Measurements from ENCODE around the gene HEPHL1.

The HEPHL1 gene

DNA sequence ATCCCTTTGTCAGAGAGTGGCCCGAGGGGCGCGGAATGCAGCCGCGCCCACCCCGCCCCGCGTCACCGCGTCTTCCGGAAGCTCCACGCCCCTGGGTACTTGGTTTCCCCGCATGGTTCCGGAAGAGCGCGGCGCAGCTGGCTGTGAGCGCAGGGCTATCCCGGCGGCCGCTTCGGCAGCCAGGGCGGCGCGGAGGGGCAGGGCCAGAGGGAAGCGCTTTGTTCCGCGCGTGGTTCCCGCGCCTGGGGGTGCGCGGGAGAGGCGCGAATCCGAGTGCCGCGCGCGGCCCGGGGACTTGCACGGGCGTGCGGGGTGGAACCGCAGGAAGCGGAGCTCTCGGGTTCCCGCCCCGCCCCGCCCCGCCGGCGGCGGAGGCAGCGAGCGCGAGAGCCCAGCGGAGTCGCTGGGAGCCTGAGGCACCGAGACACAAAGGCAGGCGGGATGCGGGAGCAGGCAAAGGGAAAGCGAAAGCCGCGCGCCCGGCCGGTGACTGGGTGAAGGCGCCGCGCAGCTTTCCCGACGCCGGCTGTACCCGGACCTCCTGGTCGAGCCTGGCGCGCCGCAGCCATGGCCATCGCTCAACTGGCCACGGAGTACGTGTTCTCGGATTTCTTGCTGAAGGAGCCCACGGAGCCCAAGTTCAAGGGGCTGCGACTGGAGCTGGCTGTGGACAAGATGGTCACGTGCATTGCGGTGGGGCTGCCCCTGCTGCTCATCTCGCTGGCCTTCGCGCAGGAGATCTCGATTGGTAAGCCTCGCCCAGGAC is 107.8 kb downstream of the HEPHL1 start, which contains the start of gene PANX1:
Gene PANX1 (plus strand): TSS at position 96 of the 766 bp plus-strand sequence. CDS start 472 bp downstream, at position 568.
- TF ChIP-seq FOXP2 (optimal IDR thresholded peaks at IDR 0.05; ENCODE audit: borderline replicate concordance, extremely low read depth, extremely low read length, insufficient read depth) (peak; percentile 44), TAF1 (IDR thresholded peaks at IDR 0.05; ENCODE audit: borderline replicate concordance, insufficient read depth, low read length) (0 out of 2 replicates have a peak, but pooled peaks have one; percentile 66), SIN3A (IDR thresholded peaks at IDR 0.05; ENCODE audit: borderline replicate concordance, insufficient read depth, low read length) (peak; percentile 1; the same call in 1 of the 2 replicates), POLR2AphosphoS5 (IDR thresholded peaks at IDR 0.05; ENCODE audit: low read depth, low read length) (peak; percentile 59)
- TF ChIP-seq, protein P1, sequence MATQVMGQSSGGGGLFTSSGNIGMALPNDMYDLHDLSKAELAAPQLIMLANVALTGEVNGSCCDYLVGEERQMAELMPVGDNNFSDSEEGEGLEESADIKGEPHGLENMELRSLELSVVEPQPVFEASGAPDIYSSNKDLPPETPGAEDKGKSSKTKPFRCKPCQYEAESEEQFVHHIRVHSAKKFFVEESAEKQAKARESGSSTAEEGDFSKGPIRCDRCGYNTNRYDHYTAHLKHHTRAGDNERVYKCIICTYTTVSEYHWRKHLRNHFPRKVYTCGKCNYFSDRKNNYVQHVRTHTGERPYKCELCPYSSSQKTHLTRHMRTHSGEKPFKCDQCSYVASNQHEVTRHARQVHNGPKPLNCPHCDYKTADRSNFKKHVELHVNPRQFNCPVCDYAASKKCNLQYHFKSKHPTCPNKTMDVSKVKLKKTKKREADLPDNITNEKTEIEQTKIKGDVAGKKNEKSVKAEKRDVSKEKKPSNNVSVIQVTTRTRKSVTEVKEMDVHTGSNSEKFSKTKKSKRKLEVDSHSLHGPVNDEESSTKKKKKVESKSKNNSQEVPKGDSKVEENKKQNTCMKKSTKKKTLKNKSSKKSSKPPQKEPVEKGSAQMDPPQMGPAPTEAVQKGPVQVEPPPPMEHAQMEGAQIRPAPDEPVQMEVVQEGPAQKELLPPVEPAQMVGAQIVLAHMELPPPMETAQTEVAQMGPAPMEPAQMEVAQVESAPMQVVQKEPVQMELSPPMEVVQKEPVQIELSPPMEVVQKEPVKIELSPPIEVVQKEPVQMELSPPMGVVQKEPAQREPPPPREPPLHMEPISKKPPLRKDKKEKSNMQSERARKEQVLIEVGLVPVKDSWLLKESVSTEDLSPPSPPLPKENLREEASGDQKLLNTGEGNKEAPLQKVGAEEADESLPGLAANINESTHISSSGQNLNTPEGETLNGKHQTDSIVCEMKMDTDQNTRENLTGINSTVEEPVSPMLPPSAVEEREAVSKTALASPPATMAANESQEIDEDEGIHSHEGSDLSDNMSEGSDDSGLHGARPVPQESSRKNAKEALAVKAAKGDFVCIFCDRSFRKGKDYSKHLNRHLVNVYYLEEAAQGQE (IDR thresholded peaks at IDR 0.05; ENCODE audit: insufficient read depth in 1 of 2, low read depth in 2 of 2, low read length in 2 of 2) = 0 out of 4 replicates have a peak, but pooled peaks of 1 of the 2 experiments have one; percentile 23

DNA sequence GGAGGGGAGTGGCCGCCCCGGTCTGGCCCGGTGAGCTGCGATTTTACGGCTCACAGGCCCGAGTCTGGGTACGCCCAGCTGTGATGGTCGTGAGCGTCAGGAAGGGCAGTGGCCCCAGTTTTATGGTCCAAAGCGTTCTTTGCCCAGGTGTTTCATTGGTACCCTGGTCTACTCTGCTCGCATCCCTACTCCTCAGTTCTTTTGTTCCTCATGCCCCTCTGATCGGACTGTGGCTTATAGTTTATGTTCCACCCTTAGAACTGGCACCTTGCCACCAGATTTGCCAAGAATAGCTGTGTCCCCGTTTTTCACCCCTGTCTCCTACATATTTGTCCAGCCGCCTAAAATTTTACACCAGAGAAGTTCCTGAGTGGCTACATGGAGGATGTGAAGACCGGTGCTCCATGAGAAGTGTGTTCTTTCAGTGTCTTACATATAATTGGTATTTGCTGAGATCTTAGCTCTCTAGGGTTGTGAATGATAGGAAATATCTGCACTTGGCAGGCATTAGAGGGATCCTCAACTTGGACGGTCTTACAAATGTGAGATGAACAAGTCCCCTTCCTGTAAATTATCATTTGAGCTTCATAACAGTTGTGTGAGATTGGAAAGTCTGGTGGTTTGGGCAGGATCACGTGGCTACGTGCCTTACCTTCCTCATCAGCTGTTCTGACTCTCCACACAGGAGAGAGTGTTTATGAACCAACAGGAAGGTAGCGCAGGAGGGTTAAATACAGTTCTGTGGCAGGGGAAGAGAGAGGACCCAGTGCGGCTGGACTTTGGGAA is 108.6 kb downstream of the HEPHL1 start:
- TF ChIP-seq, protein P1 (IDR thresholded peaks at IDR 0.05; ENCODE audit: insufficient read depth in 1 of 2, low read depth in 2 of 2, low read length in 2 of 2) = no peak
- TF ChIP-seq POLR2AphosphoS5 (IDR thresholded peaks at IDR 0.05; ENCODE audit: low read depth, low read length) (no peak), SIN3A (IDR thresholded peaks at IDR 0.05; ENCODE audit: borderline replicate concordance, insufficient read depth, low read length) (no peak), FOXP2 (optimal IDR thresholded peaks at IDR 0.05; ENCODE audit: borderline replicate concordance, extremely low read depth, extremely low read length, insufficient read depth) (no peak), TAF1 (IDR thresholded peaks at IDR 0.05; ENCODE audit: borderline replicate concordance, insufficient read depth, low read length) (no peak)

DNA sequence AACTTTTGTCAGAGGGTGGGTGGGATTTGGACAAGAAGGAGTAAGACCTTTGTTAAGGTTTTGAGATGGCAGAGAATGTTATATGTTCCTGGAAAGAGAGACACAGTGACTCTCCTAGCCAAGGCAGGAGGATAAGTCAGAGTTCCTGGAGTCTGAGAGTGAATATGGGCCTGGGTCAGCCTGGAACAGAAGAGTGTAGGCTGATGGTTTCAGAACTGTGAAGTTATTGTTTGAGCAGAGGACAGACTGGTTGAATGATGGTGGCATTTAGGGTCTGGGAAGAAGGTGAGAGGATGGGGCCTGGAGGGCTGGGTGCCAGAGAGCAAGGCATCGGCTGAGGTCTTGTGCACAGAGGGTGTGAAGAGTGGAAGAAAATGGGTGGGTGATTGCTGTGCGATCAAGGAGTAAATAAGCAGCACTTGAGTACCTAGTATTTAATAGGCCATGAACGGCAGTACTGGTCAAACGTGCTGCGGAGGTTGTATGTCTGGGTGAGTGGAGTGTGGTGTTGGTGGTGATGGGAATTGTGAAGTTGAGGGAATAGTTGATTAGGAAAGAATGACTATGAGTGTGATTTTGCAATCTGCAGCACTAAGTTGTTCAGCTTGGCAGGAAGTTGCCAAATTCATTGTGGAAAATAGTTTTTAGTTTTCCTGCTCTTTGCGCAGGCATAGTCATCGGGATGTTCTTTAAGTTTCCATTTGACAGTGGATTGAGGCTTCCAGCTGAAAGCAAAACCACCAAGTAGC is 109.3 kb downstream of the HEPHL1 start:
- TF ChIP-seq, protein P1 (IDR thresholded peaks at IDR 0.05; ENCODE audit: insufficient read depth in 1 of 2, low read depth in 2 of 2, low read length in 2 of 2) = no peak
- TF ChIP-seq FOXP2 (optimal IDR thresholded peaks at IDR 0.05; ENCODE audit: borderline replicate concordance, extremely low read depth, extremely low read length, insufficient read depth) = no peak
- TF ChIP-seq TAF1 (IDR thresholded peaks at IDR 0.05; ENCODE audit: borderline replicate concordance, insufficient read depth, low read length) = no peak
- no peak for TF ChIP-seq POLR2AphosphoS5 (IDR thresholded peaks at IDR 0.05; ENCODE audit: low read depth, low read length)
- TF ChIP-seq SIN3A (IDR thresholded peaks at IDR 0.05; ENCODE audit: borderline replicate concordance, insufficient read depth, low read length) = no peak

DNA sequence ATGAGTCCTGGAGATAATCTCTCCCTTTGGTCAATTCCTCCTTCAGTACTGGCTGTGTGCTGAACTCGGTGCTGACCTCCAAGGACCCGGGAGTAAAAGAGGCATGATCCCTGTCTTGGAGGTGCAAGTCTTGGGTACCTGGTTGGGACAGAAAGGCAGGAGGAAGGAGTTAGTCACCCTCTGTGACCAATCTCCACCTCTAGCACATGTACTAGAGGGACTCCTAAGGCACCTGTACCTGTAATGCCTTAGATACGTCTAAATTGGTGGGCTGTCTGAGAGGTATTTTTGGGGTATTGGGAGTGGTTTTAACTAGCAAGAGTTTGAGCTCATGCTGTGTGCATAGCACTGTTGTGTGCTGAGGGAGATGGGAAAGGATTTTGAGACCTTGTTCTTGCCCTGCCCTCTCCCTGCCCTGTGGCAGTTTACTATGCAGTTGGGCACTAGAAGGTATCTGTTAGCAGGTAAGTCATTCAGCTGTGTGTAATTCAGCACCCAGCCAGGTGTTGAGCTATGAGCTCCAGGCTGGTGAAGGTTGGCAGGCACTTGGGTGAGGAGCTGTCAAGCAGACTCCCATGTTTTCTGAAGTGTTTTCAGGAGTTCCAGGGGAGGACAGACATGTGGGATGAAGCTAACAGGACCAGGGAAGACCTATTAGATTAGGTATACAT is 110.0 kb downstream of the HEPHL1 start:
- TF ChIP-seq, protein P1 (IDR thresholded peaks at IDR 0.05; ENCODE audit: insufficient read depth in 1 of 2, low read depth in 2 of 2, low read length in 2 of 2) = no peak
- TF ChIP-seq TAF1 (IDR thresholded peaks at IDR 0.05; ENCODE audit: borderline replicate concordance, insufficient read depth, low read length) (no peak), SIN3A (IDR thresholded peaks at IDR 0.05; ENCODE audit: borderline replicate concordance, insufficient read depth, low read length) (no peak), POLR2AphosphoS5 (IDR thresholded peaks at IDR 0.05; ENCODE audit: low read depth, low read length) (no peak), FOXP2 (optimal IDR thresholded peaks at IDR 0.05; ENCODE audit: borderline replicate concordance, extremely low read depth, extremely low read length, insufficient read depth) (no peak)
